22Rv1 (cell line): Measurements from ENCODE around the gene CYP17A1.
"Not testable (repeated sequence)": the region's sequence is repeated elsewhere in the genome, so short reads cannot be mapped to it uniquely, and the experiment has no call there.

Source experiments
- H3K27ac ChIP-seq: fragments of 450-650 bp; 2 replicates; pipeline ENCODE4 v1.5.1; 2017
- CTCF ChIP-seq: fragments of 450-650 bp; IDR thresholded peaks from 2 replicates; pipeline ENCODE4 v1.5.1; 2017; ENCODE audit warnings: mild to moderate bottlenecking
- ZFX ChIP-seq: fragments of 450-650 bp; IDR thresholded peaks from 2 replicates; pipeline ENCODE4 v1.6.1; 2017; ENCODE audit warnings: antibody characterized with exemption, borderline replicate concordance

The CYP17A1 gene

GRCh38 chr10:102868911-102869257 is 31.7 kb upstream of the CYP17A1 start:
- no peak overlapping the region for H3K27ac ChIP-seq
- TF ChIP-seq CTCF (no peak), ZFX (no peak)

GRCh38 chr10:102865620-102866019 is 28.4 kb upstream of the CYP17A1 start:
- H3K27ac ChIP-seq: no peak overlapping the region
- TF ChIP-seq ZFX (no peak), CTCF (no peak)

- H3K27ac ChIP-seq: no peak overlapping the region
- no peak for TF ChIP-seq CTCF
- no peak for TF ChIP-seq ZFX
Observed at GRCh38 chr10:102863660-102864059, 26.4 kb upstream of the CYP17A1 start.

- no peak overlapping the region for H3K27ac ChIP-seq
- TF ChIP-seq ZFX: no peak
- TF ChIP-seq CTCF: no peak
Observed at GRCh38 chr10:102859911-102860310, 22.7 kb upstream of the CYP17A1 start.

GRCh38 chr10:102856758-102857424 is 19.7 kb upstream of the CYP17A1 start:
- H3K27ac ChIP-seq: no peak overlapping the region
- TF ChIP-seq CTCF (no peak), ZFX (no peak)

GRCh38 chr10:102855731-102856436 is 18.7 kb upstream of the CYP17A1 start:
- not testable (repeated sequence) for H3K27ac ChIP-seq

- H3K27ac ChIP-seq: not testable (repeated sequence)
Observed at GRCh38 chr10:102853237-102853636, 16.0 kb upstream of the CYP17A1 start.

- no peak for TF ChIP-seq ZFX
- no peak for TF ChIP-seq CTCF
- H3K27ac ChIP-seq: no peak overlapping the region
Observed at GRCh38 chr10:102850025-102850518, 12.9 kb upstream of the CYP17A1 start.
